ENCODE results near the gene ACER3. TPM values are rescaled to one million over a fixed set of nuclear protein-coding genes. Genes with fewer than 3 reads are reported as not detected.

The ACER3 gene
- 15.0 to 22.1 TPM (median 18.9 TPM) in 5 replicates for total RNA-seq (2022; extraction: Qiagen RNA extraction)

GRCh38 chr11:76860539-76861475 lies at the start of gene ACER3:
TSS of gene ACER3 (plus strand) at chr11:76860918. CDS start at chr11:76860977, 59 bp downstream.

GRCh38 chr11:77066229-77067042 lies 205.7 kb downstream of the ACER3 start, which contains the start of gene CAPN5:
TSS of gene CAPN5 (plus strand) at chr11:77066971. CDS start at chr11:77084887, 17,916 bp downstream.

Other genes starting within 250 kb of the ACER3 start
- gene LRRC32, start 190.2 kb upstream of the ACER3 start, total RNA-seq (2022; extraction: Qiagen RNA extraction): 0.13 to 0.46 TPM (median 0.28 TPM) in 5 replicates
- 120 to 156 TPM (median 152 TPM) in 5 replicates for gene TSKU, start 77.6 kb upstream of the ACER3 start, total RNA-seq (2022; extraction: Qiagen RNA extraction)
- 1.0 to 1.4 TPM (median 1.2 TPM) in 5 replicates for gene B3GNT6, start 173.5 kb downstream of the ACER3 start, total RNA-seq (2022; extraction: Qiagen RNA extraction)
- gene CAPN5, start 206.1 kb downstream of the ACER3 start, total RNA-seq (2022; extraction: Qiagen RNA extraction): 7.0 to 9.1 TPM (median 7.9 TPM) in 5 replicates
- gene OMP, start 241.9 kb downstream of the ACER3 start, total RNA-seq (2022; extraction: Qiagen RNA extraction): not detected in 5 replicates